Activated T-cell treated with anti-CD3 and anti-CD28 coated beads, Interleukin-2, amount 50 U/mL, for 4 hours (primary cell): ENCODE results near the gene MPZL1. TPM values are rescaled to one million over a fixed set of nuclear protein-coding genes. Genes with fewer than 3 reads are reported as not detected.
"Not testable (repeated sequence)": the region's sequence is repeated elsewhere in the genome, so short reads cannot be mapped to it uniquely, and the experiment has no call there.

ENCODE experiments used
- ATAC-seq, 2 donors: fragments of 200-7000 bp; cut with Tn5 transposase; one replicate each; pipeline ENCODE4 v1.10.0; 2021
- DNase-seq: peaks from one replicate; pipeline ENCODE4 v3.0.0-alpha.2; 2020
- H3K27me3 Mint-ChIP-seq: one replicate; pipeline ENCODE4 v1.8.0; 2021; ENCODE audit warnings: low read depth, mixed read lengths
- H3K36me3 Mint-ChIP-seq: one replicate; pipeline ENCODE4 v1.8.0; 2022; ENCODE audit warnings: mixed read lengths; ENCODE audit not compliant: insufficient read depth
- H3K4me1 Mint-ChIP-seq: one replicate; pipeline ENCODE4 v1.8.0; 2021; ENCODE audit warnings: low read depth, mixed read lengths
- H3K4me3 Mint-ChIP-seq: one replicate; pipeline ENCODE4 v1.8.0; 2021; ENCODE audit warnings: mild to moderate bottlenecking, moderate library complexity, mixed read lengths
- H3K9me3 Mint-ChIP-seq: one replicate; pipeline ENCODE4 v1.8.0; 2021; ENCODE audit warnings: mixed read lengths
- total RNA-seq, 3 donors: library from RNA; stranded (reverse); gene quantifications; one replicate each; pipeline ENCODE4 v1.2.1, GENCODE V29; 2021

The MPZL1 gene
- total RNA-seq, 3 donors from 2014 or later = 12.6 to 15.3 (median 15.3) TPM

DNA sequence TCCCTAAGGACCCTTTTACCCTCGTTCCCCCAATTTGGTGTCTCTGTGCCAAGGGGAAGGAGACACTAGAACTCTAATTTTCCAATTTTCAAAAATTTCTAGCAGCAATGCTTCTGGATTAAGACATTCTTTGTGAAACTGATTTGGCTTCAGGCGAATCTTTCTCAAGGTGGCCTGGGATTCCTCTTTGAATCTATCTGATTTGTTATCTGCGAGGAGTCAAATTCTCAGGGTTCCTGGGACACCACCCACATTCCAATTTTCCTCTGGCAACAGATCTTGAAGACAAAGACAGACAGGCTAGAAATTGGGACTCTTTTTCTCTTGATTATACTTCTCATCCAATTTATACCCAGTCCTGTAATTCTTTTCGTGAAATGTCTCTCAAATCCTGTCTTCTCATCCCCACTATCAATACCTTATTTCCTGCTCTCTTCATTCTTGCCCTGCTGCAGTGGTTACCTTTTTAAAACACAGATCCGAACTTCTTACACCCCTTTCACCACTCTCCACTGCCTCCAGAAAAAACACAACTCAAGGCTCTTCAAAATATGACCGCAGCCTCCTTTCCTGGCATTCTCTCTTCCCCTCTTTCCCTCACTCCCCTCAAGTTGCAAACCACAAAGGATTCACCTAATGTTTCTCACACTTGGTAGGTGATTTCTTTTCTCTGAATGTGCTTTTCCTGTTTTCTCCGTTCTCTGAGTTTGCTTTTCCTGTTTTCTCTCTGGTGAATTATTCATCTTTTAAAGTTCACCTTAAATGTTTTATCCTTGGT, 2.7 kb upstream of the MPZL1 start:
- no peaks in the 10 kb centered on the region for H3K9me3 Mint-ChIP-seq
- peaks cover 4% of the 10 kb centered on the region for H3K27me3 Mint-ChIP-seq
- H3K36me3 Mint-ChIP-seq = no peaks in the 10 kb centered on the region
- no peak for ATAC-seq
- H3K4me1 Mint-ChIP-seq = peaks cover 47% of the 10 kb centered on the region
- no peak for DNase-seq
- H3K4me3 Mint-ChIP-seq = peak overlapping the region; percentile 6

DNA sequence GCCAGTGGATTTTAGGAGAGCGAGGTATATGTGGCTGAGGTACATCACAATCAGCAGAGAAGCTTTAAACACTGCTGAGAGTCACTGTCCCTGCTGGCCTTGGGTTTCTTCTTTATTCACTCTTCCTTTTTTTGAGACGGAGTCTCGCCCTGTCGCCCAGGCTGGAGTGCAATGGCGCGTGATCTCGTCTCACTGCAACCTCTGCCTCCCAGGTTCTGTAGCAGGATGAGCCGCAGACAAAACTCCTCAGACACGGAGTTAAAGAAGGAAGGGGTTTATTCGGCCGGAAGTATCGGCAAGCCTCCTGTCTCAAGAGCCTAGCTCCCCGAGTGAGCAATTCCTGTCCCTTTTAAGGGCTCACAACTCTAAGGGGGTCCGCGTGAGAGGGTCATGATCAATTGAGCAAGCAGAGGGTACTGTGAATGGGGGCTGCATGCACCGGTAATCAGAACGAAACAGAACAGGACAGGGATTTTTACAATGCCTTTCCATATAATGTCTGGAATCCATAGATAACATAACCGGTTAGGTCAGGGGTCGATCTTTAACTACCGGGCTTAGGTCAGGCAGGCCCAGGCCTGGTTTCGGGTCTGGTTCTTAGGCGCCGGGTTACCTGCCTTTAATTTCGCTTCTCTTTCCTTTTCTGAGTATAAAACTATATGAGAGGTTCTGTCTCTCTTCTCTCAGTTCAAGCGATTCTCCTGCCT, 1.9 kb upstream of the MPZL1 start:
- not testable (repeated sequence) for DNase-seq, H3K27me3 Mint-ChIP-seq, H3K9me3 Mint-ChIP-seq, ATAC-seq, H3K36me3 Mint-ChIP-seq
- Mint-ChIP-seq H3K4me1 (peaks cover 48% of the 10 kb centered on the region), H3K4me3 (peak overlapping the region; percentile 6)

DNA sequence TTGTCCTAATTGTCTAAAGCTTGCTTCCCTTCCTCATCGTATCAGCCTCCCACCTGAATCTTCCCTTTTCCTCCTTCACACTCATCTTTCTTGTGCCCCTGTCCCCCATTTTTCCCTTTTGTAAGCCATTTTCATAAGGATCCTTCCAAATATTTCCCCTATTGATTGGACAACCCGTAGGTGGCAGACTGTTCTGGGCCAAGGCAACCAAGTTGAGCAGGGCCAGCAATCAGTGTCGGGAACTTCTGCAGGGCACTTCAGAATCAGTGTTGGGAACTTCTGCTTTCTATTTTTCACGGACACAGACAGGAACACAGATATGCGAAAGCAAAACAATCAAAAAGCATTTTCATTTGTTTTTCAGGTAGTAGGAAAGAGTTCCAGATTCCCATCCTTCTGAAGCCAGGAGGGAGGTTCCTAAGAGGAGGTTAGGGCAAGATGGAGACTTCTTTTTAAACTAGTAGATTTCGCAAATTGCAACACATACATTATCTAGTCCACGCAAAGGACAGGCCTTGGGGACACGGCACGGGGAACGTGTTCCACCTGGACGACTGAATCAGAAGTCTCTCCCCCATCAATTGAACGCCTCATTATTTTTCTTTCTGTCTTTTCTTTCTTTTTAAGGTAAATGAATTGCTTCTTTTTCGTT, 691 bp upstream of the MPZL1 start:
- no peaks in the 10 kb centered on the region for H3K9me3 Mint-ChIP-seq
- H3K27me3 Mint-ChIP-seq = no peaks in the 10 kb centered on the region
- H3K4me1 Mint-ChIP-seq = peaks cover 51% of the 10 kb centered on the region
- peaks cover 1% of the 10 kb centered on the region for H3K36me3 Mint-ChIP-seq
- DNase-seq = no peak
- H3K4me3 Mint-ChIP-seq = peak overlapping the region; percentile 91
- no peak for ATAC-seq

DNA sequence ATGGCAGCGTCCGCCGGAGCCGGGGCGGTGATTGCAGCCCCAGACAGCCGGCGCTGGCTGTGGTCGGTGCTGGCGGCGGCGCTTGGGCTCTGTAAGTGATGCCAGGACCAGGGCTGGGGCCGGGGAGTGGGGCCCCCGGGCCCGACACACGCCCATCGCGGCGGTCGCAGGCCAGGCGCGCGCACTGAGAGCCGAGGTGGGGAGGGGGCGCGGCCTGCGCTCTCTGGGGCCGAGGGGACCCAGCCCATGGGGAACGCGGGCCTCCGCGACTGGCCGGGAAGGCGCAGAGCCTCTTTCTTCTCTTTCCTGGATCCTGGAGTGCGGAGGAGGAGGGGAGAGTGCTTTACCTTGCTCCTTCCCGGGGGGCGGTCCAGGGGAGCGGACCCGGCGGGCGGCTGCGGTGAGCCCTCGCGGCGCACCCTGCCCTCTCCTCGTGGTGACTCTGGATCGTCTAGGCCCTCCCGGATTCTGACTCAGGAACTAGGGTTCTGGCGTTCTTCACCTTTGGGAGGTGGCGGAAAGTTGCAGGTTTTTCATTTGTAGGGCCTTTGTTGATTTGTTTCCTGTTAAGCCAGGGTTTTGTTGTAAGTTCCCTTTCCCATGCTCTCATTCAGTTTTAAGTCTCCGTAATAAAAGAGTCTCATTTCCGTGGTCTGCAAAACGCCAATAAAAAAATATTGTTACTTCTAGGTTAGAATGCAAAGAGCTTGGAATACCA, 529 bp downstream of the MPZL1 start:
- Mint-ChIP-seq H3K4me1 (peaks cover 46% of the 10 kb centered on the region), H3K36me3 (peaks cover 1% of the 10 kb centered on the region), H3K9me3 (no peaks in the 10 kb centered on the region), H3K4me3 (peak overlapping the region; percentile 91), H3K27me3 (no peaks in the 10 kb centered on the region)
- DNase-seq (no peak), ATAC-seq (peak; percentile 51 to 54)

DNA sequence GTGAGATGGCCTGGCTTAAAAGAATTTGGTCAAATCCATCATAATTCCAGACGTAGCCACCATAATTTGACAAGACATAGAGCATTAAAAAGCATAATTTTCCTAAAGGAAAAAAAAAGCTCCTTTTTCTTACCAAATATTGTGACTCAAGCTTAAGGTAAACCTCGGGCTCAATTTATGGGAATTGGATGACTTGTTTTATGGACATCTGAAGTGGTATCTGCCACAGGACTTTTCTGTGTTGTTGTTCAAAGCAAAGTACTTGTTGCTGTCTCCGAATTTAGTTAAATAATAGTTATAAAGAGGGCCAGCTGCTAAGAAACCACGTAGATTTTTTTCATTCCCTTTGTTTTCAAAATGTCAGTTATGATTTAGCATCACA, 1.1 kb downstream of the MPZL1 start:
- DNase-seq (no peak), ATAC-seq (no peak)
- Mint-ChIP-seq H3K4me3 (peak overlapping the region; percentile 91), H3K4me1 (peaks cover 46% of the 10 kb centered on the region), H3K9me3 (no peaks in the 10 kb centered on the region), H3K36me3 (peaks cover 1% of the 10 kb centered on the region), H3K27me3 (no peaks in the 10 kb centered on the region)

DNA sequence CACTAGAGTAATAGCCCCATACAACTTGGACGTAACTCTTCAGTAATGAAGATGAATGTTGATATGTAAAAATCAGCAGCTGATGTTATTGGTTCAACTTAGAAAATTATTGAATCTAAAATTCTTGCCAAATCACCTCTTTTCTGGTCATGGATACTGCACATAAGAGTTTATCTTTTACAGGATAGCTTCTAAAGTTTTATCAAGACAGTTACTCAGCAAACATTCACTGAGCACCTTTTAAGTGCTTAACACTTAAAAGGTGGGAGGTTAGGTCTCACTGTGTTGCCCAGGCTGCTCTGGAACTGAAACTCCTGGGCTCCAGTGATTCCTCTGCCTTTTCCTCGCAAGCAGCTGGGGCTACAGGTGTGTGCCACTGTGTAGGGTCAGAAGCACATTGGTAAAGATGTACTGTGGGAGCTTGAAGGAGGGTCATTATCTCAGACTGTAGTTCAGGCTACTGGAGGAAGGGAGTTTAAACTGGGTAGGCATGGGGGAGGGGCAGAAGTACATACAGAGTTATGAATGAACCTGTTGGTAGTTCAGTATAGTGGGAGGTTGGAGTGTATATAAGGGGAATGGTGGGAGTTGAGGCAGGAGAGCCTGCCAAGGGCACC, 2.0 kb downstream of the MPZL1 start:
- H3K4me3 Mint-ChIP-seq = no peak overlapping the region
- peaks cover 46% of the 10 kb centered on the region for H3K4me1 Mint-ChIP-seq
- H3K27me3 Mint-ChIP-seq = no peaks in the 10 kb centered on the region
- ATAC-seq = no peak
- no peak for DNase-seq
- peaks cover 1% of the 10 kb centered on the region for H3K36me3 Mint-ChIP-seq
- H3K9me3 Mint-ChIP-seq = no peaks in the 10 kb centered on the region

DNA sequence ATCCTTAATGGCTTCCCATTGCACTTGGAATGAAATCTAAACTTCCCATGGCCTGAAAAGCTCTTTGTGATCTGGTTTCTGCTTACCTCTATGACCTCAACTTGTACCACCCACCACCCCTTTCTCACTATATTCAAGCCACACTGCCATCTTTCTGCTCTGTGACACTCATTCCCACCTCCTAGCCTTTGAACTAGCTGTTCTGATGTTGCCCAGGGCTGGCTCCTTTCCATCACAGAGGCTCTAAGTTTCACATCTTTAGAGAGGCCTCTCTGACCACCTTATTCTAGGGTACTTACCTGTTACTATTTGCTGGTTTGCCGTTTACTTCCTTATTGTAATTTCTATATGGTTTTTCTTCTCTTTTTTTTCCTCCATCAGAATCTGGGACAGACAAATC, 4.2 kb downstream of the MPZL1 start:
- DNase-seq (no peak), ATAC-seq (no peak)
- Mint-ChIP-seq H3K9me3 (no peaks in the 10 kb centered on the region), H3K27me3 (no peaks in the 10 kb centered on the region), H3K4me1 (peaks cover 26% of the 10 kb centered on the region), H3K4me3 (no peak overlapping the region), H3K36me3 (peaks cover 1% of the 10 kb centered on the region)

DNA sequence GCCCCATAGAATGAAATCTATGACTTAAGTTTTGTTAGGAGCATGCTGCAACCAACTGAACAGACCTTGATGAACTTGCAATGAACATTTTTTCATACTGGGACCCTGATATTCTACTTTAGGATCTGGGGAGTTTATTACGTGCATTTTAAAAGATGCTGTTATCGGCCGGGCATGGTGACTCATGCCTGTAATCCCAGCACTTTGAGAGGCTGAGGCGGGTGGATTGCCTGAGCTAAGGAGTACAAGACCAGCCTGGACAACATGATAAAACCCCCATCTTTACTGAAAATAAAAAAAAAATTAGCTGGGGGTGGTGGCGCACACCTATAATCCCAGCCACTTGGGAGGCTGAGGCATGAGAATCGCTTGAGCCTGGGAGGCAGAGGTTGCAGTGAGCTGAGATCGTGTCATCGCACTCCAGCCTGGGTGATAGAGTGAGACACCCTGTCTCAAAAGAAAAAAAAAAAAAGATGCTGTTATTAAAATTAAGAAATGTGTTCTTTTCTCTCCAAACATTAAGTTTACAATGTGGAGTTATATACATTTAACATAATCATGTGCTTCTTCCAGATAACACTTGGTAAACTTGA, 7.1 kb downstream of the MPZL1 start:
- peaks cover 8% of the 10 kb centered on the region for H3K4me1 Mint-ChIP-seq
- no peaks in the 10 kb centered on the region for H3K27me3 Mint-ChIP-seq
- no peaks in the 10 kb centered on the region for H3K9me3 Mint-ChIP-seq

DNA sequence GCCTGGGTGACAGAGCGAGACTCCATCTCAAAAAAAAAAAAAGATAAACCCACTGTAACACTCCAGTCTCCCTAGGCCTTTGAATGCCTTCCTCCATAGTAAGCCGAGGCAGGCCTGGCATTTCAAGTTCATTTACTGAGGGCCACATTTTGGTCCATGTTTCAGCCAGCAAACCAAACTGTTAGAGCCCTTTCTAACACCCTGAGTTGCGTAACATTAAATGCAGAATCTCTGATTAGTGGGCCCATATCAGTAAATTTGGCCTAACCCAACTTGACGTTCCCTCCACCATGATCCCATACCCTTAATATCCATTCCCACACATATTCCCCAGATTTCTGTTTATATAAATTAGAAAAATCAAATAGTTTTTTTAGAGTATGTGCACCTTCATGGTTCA, 12.4 kb downstream of the MPZL1 start:
- ATAC-seq (no peak), DNase-seq (no peak)
- H3K36me3 Mint-ChIP-seq = peaks cover 7% of the 10 kb centered on the region
- no peaks in the 10 kb centered on the region for H3K27me3 Mint-ChIP-seq
- H3K4me1 Mint-ChIP-seq = no peaks in the 10 kb centered on the region
- H3K4me3 Mint-ChIP-seq = no peak overlapping the region
- no peaks in the 10 kb centered on the region for H3K9me3 Mint-ChIP-seq

More for the DNA sequence above, 7.1 kb downstream of the MPZL1 start:
- H3K36me3 Mint-ChIP-seq = peaks cover 1% of the 10 kb centered on the region
- DNase-seq (no peak), ATAC-seq (no peak)
- no peak overlapping the region for H3K4me3 Mint-ChIP-seq

DNA sequence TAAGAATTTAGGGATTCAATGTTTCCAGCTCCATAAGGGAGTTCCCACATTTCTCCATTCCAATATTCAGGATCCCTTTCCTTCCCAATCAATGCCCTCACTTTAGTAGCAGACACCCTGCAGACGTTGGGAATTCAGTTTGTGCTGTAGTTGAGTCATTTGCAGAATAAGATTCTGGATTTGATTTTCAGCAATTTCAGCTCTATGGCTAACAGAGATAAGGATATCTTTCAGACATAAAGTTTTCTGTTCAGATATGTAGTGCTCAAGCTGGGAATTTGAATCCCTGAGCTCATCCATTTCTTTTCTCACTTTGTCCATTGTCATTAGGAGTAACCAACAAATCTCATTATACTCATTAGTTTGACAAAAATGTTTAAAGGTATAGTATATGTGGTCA, 13.1 kb downstream of the MPZL1 start:
- ATAC-seq (no peak), DNase-seq (no peak)
- no peaks in the 10 kb centered on the region for H3K9me3 Mint-ChIP-seq
- H3K27me3 Mint-ChIP-seq = no peaks in the 10 kb centered on the region
- peaks cover 7% of the 10 kb centered on the region for H3K36me3 Mint-ChIP-seq
- H3K4me3 Mint-ChIP-seq = no peak overlapping the region
- no peaks in the 10 kb centered on the region for H3K4me1 Mint-ChIP-seq

DNA sequence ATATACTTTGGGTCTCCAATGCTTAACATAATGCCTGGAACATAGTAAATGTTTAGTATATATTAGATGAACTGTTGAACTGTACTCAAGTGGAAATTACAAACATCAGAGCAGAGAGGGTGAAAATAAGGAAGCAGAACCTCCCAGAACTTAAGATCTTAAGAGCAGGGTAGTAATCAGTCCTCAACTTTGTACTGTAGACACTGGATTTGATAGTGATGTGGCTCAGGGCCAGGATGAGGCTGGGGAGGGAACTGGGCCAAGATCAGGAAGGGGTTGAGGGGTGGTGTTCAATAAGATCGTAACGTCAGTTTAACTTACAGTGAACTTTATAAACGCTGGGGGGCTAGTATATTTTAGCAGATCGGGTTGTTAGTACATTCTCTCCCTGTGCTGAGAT, 15.4 kb downstream of the MPZL1 start:
- no peak for ATAC-seq
- Mint-ChIP-seq H3K36me3 (peaks cover 7% of the 10 kb centered on the region), H3K4me3 (no peak overlapping the region), H3K4me1 (no peaks in the 10 kb centered on the region), H3K9me3 (no peaks in the 10 kb centered on the region), H3K27me3 (no peaks in the 10 kb centered on the region)
- DNase-seq = no peak

DNA sequence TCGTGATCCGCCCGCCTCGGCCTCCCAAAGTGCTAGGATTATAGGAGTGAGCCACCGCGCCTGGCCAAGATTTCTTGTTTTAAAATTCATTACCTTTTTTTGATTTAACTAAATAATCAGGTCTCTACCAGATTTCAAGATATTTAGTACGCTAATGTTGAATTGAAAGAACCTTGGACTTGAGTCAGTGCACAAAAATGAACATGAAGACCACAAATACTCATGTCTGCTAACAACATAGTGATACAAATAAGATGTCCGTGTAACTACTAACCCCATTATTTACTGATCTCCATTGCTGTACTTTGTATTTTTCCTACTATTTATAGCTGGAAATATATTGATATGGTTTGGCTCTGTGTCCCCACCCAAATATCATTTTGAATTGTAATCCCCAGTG, 16.4 kb downstream of the MPZL1 start:
- H3K9me3 Mint-ChIP-seq = no peaks in the 10 kb centered on the region

DNA sequence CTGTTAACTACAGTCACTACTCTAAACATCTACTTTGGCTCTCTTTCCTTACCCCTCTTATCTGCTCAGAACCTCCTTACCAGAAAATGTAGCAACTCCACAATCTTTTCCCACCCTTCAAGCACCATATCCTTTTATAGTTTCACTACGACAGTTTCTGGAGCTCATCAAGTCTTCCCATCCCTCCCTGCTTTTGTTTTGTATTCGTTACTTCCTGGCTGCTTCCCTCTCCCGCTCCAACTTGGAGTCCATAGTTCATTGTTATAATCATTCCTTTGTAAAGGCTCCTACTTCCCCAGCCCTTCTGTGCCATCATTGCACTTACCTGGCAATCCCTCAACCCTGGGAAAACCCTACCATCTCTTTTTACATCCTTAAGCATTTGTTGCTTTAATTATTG, 18.0 kb downstream of the MPZL1 start:
- DNase-seq (no peak), ATAC-seq (no peak)
- Mint-ChIP-seq H3K9me3 (no peaks in the 10 kb centered on the region), H3K27me3 (no peaks in the 10 kb centered on the region), H3K36me3 (peaks cover 7% of the 10 kb centered on the region), H3K4me1 (no peaks in the 10 kb centered on the region), H3K4me3 (no peak overlapping the region)

More for the DNA sequence above, 16.4 kb downstream of the MPZL1 start:
- Mint-ChIP-seq H3K4me3 (no peak overlapping the region), H3K4me1 (no peaks in the 10 kb centered on the region), H3K36me3 (peaks cover 7% of the 10 kb centered on the region), H3K27me3 (no peaks in the 10 kb centered on the region)
- DNase-seq (no peak), ATAC-seq (no peak)

DNA sequence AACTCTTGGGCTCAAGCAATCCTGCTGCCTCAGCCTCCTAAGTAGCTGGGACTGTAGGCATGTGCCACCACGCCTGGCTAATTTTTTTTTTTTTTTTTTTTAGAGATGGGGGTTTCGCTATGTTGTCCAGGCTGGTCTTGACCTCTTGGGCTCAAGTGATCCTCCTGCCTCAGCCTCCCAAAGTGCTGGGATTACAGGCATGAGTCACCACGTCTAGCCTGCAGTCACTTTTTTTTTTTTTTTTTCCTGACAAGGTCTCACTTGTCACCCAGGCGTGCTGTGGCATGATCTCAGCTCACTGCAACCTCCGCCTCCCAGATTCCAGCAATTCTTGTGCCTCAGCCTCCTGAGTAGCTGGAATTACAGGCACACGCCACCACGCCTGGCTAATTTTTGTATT, 19.3 kb downstream of the MPZL1 start:
- H3K9me3 Mint-ChIP-seq, H3K27me3 Mint-ChIP-seq, H3K4me1 Mint-ChIP-seq, H3K4me3 Mint-ChIP-seq, H3K36me3 Mint-ChIP-seq, ATAC-seq, DNase-seq: not testable (repeated sequence)
